H1 (cell line): Measurements from ENCODE around the gene FPR3. TPM values are rescaled to one million over a fixed set of nuclear protein-coding genes. Genes with fewer than 3 reads are reported as not detected.

Experiments
- EGR1 ChIP-seq: IDR thresholded peaks from 2 replicates; pipeline ENCODE4 v1.6.1; 2011; ENCODE audit warnings: low read depth, low read length, borderline replicate concordance
- EP300 ChIP-seq, 2 experiments: IDR thresholded peaks; 1 replicate in 1 of 2; 2 replicates in 1 of 2; pipeline ENCODE4 v1.6.1; 2011 to 2012; ENCODE audit warnings: low read depth in 2 of 2, low read length in 2 of 2, mild to moderate bottlenecking in 2 of 2, borderline replicate concordance in 1 of 2, inconsistent platforms in 1 of 2, moderate library complexity in 1 of 2
- JUND ChIP-seq: IDR thresholded peaks from 2 replicates; pipeline ENCODE4 v1.6.1; 2011; ENCODE audit warnings: mild to moderate bottlenecking, improper control_type of control experiment, low read length
- KDM1A ChIP-seq: fragments of 200-600, 300-600 bp; sonication (generic); IDR thresholded peaks from 2 replicates; pipeline ENCODE4 v1.7.1; 2016; ENCODE audit warnings: mild to moderate bottlenecking, low read length, borderline replicate concordance
- KDM4A ChIP-seq: IDR thresholded peaks from one replicate; pipeline ENCODE4 v1.7.1; 2012; ENCODE audit warnings: low read depth, mild to moderate bottlenecking, moderate library complexity, low read length, inconsistent platforms; ENCODE audit not compliant: severe bottlenecking
- POLR2A ChIP-seq, 2 experiments: IDR thresholded peaks; 1 replicate in 1 of 2; 2 replicates in 1 of 2; pipeline ENCODE4 v1.6.1; 2011; ENCODE audit warnings: low read depth in 2 of 2, low read length in 2 of 2, mild to moderate bottlenecking in 2 of 2; ENCODE audit errors: control extremely low read depth in 1 of 2
- SIX5 ChIP-seq: IDR thresholded peaks from 2 replicates; pipeline ENCODE4 v1.6.1; 2011; ENCODE audit warnings: mild to moderate bottlenecking, low read depth, low read length
- TCF12 ChIP-seq: IDR thresholded peaks from 2 replicates; pipeline ENCODE4 v1.6.1; 2011; ENCODE audit warnings: low read depth, mild to moderate bottlenecking, low read length
- polyA plus RNA-seq, 7 experiments: library from polyadenylated mRNA; depleted of rRNA in 3 of 7; stranded (reverse) in 5 of 7; unstranded in 2 of 7; fragments of >200 nt in 5 of 7; fragments of 200-250 nt in 2 of 7; gene quantifications; 1 replicate in 5 of 7; 2 replicates in 1 of 7; 4 replicates in 1 of 7; pipeline versions ENCODE4 v1.2.1 to v1.2.3, GENCODE V29; 2011 to 2013; ENCODE audit warnings: missing spikeins in 2 of 7, mixed read lengths in 2 of 7
- total RNA-seq: library from RNA; stranded (reverse); fragmentation: NEBNext Ultra II Directional; extraction: Animal tissue kit (Norgen Biotek cat#: 25700); gene quantifications from 2 replicates; pipeline ENCODE4 v1.2.1, GENCODE V29; 2021

FPR3 gene
- total and polyA plus RNA-seq, 2 of the 8 experiments (the other 6 are each of a cell fraction or from before 2014, with no cell fraction given), result not detected

GRCh38 chr19:51784109-51784785 is 10.7 kb upstream of the FPR3 start (continued):
- TF ChIP-seq SIX5 (no peak), POLR2A (IDR thresholded peaks at IDR 0.05; ENCODE audit: control extremely low read depth in 1 of 2, low read depth in 2 of 2, low read length in 2 of 2) (no peak), EP300 (IDR thresholded peaks at IDR 0.05; ENCODE audit: borderline replicate concordance in 1 of 2, low read depth in 2 of 2, low read length in 2 of 2) (no peak), KDM4A (no peak), KDM1A (no peak), JUND (no peak), TCF12 (no peak), EGR1 (no peak)
